ENCODE data around the gene CNOT4.

DNA sequence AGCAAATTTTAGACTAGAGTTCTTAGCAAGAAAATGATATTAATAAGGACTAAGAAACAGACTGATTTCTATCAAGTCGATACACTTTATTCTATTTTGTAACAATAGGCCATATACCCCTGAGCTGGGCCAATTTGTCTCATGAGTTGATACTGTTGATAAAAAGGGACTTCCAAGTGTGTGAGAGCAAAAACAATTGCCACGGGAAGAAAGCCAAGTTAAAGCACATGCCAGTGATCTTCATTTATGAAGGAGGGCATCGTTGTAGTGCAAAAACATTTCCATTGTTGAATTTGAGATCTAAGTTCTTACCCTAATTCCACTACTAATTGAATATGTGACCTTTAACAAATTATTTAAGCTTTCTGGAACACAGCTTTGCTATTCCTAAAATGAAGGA lies 119.9 kb downstream of the CNOT4 start:
- TF ChIP-seq POLR2AphosphoS5 (IDR thresholded peaks at IDR 0.05), result no peak
- no peak for TF ChIP-seq CTCF (IDR thresholded peaks at IDR 0.05 in 8 of 11, conservative IDR thresholded peaks at IDR 0.05 in 3 of 11)
- TF ChIP-seq POLR2A (IDR thresholded peaks at IDR 0.05), result no peak

All from spleen (tissue), 7 donors.